HepG2 (cell line): ENCODE measurements around the gene PSMB11. TPM values are rescaled to one million over a fixed set of nuclear protein-coding genes. Genes with fewer than 3 reads are reported as not detected.
A peak's percentile ranks its signal among the peaks of the same experiment; 100 is the strongest.

ENCODE experiments used
- ATF5 ChIP-seq: sonication (generic); formaldehyde crosslinking; IDR thresholded peaks from 2 replicates; pipeline ENCODE4 v1.4.0; 2020; ENCODE audit warnings: mild to moderate bottlenecking, low read depth, missing genetic modification reagents
- CEBPB ChIP-seq: IDR thresholded peaks from 2 replicates; pipeline ENCODE4 v1.6.1; 2011; ENCODE audit warnings: low read depth, low read length, improper control_type of control experiment, borderline replicate concordance
- HMGA1 ChIP-seq: sonication (generic); formaldehyde crosslinking; conservative IDR thresholded peaks from 2 replicates; pipeline ENCODE4 v1.4.0; 2020; ENCODE audit warnings: missing genetic modification reagents
- KDM5A ChIP-seq: fragments of 200-600 bp; sonication (generic); IDR thresholded peaks from 2 replicates; pipeline ENCODE4 v1.7.0; 2018; ENCODE audit warnings: antibody characterized with exemption, mild to moderate bottlenecking, low read length, borderline replicate concordance
- KLF12 ChIP-seq: sonication (generic); formaldehyde crosslinking; IDR thresholded peaks from 2 replicates; pipeline ENCODE4 v1.4.0; 2020; ENCODE audit warnings: missing genetic modification reagents, borderline replicate concordance
- KLF9 ChIP-seq: IDR thresholded peaks from 2 replicates; pipeline ENCODE4 v1.6.1; 2016; ENCODE audit warnings: low read depth
- MXI1 ChIP-seq: IDR thresholded peaks from 3 replicates; pipeline ENCODE4 v1.6.1; 2012; ENCODE audit warnings: low read depth, low read length, inconsistent platforms, borderline replicate concordance
- PRPF4 ChIP-seq: fragments of 200-400 bp; formaldehyde crosslinking; IDR thresholded peaks from 2 replicates; pipeline ENCODE4 v1.6.1; 2016; ENCODE audit warnings: low read length, low read depth; ENCODE audit not compliant: poor library complexity, severe bottlenecking
- YEATS2 ChIP-seq: sonication (generic); formaldehyde crosslinking; IDR thresholded peaks from 2 replicates; pipeline ENCODE4 v1.4.0; 2020; ENCODE audit warnings: missing genetic modification reagents, borderline replicate concordance
- ZBTB46 ChIP-seq: sonication (generic); formaldehyde crosslinking; IDR thresholded peaks from 2 replicates; pipeline ENCODE4 v1.4.0; 2020; ENCODE audit warnings: mild to moderate bottlenecking, missing genetic modification reagents, borderline replicate concordance
- ZNF253 ChIP-seq: sonication (generic); formaldehyde crosslinking; IDR thresholded peaks from 2 replicates; pipeline ENCODE4 v1.8.0; 2022; ENCODE audit warnings: mild to moderate bottlenecking, missing genetic modification reagents, borderline replicate concordance
- ZNF335 ChIP-seq: sonication (generic); formaldehyde crosslinking; IDR thresholded peaks from 2 replicates; pipeline ENCODE4 v1.4.0; 2020; ENCODE audit warnings: missing genetic modification reagents
- ZNF383 ChIP-seq: sonication (generic); formaldehyde crosslinking; IDR thresholded peaks from 2 replicates; pipeline ENCODE4 v1.4.0; 2020; ENCODE audit warnings: missing genetic modification reagents, mild to moderate bottlenecking, borderline replicate concordance
- ZNF431 ChIP-seq: sonication (generic); formaldehyde crosslinking; IDR thresholded peaks from 2 replicates; pipeline ENCODE4 v1.9.0; 2022; ENCODE audit warnings: missing genetic modification reagents, low read depth, mild to moderate bottlenecking, borderline replicate concordance
- ZNF569 ChIP-seq: sonication (generic); formaldehyde crosslinking; IDR thresholded peaks from 2 replicates; pipeline ENCODE4 v1.5.0; 2020; ENCODE audit warnings: mild to moderate bottlenecking, missing genetic modification reagents, moderate library complexity, borderline replicate concordance
- ZNF629 ChIP-seq: sonication (generic); formaldehyde crosslinking; conservative IDR thresholded peaks from 2 replicates; pipeline ENCODE4 v1.5.0; 2020; ENCODE audit warnings: missing genetic modification reagents
- ZNF703 ChIP-seq: sonication (generic); formaldehyde crosslinking; IDR thresholded peaks from 2 replicates; pipeline ENCODE4 v1.5.1; 2020; ENCODE audit warnings: missing genetic modification reagents, mild to moderate bottlenecking, moderate library complexity, borderline replicate concordance
- ZNF704 ChIP-seq: sonication (generic); formaldehyde crosslinking; IDR thresholded peaks from 2 replicates; pipeline ENCODE4 v1.8.1; 2023; ENCODE audit warnings: mild to moderate bottlenecking, inconsistent platforms, moderate library complexity, missing genetic modification reagents, borderline replicate concordance
- polyA plus RNA-seq, 8 experiments: library from polyadenylated mRNA; depleted of rRNA in 3 of 8; stranded (reverse) in 7 of 8; unstranded in 1 of 8; fragments of >200 nt; fragmentation: Illumina TruSeq in 4 of 8; extraction: Trizol in 4 of 8; gene quantifications; 2 replicates each; pipeline versions ENCODE4 v1.2.1 to v1.2.3, GENCODE V29; 2011 to 2016; ENCODE audit warnings: low read depth in 4 of 8, missing spikeins in 1 of 8, mixed read lengths in 1 of 8; ENCODE audit not compliant: insufficient read depth in 1 of 8
- total RNA-seq, 5 experiments: library from RNA; depleted of rRNA; stranded (reverse); fragments of >200 nt; fragmentation: Illumina TruSeq; extraction: Trizol; gene quantifications; 2 replicates each; pipeline ENCODE4 v1.2.3, GENCODE V29; 2016; ENCODE audit warnings: low read depth in 1 of 5
- TF ChIP-seq, protein P1 (sequence below): sonication (generic); formaldehyde crosslinking; IDR thresholded peaks from 2 replicates; pipeline ENCODE4 v1.5.0; 2020; ENCODE audit warnings: missing genetic modification reagents, mild to moderate bottlenecking, borderline replicate concordance
- TF ChIP-seq, protein P2 (sequence below): sonication (generic); formaldehyde crosslinking; IDR thresholded peaks from 2 replicates; pipeline ENCODE4 v1.4.0; 2020; ENCODE audit warnings: mild to moderate bottlenecking, missing genetic modification reagents
- TF ChIP-seq, protein P3 (sequence below): sonication (generic); formaldehyde crosslinking; IDR thresholded peaks from 2 replicates; pipeline ENCODE4 v1.8.0; 2022; ENCODE audit warnings: mild to moderate bottlenecking, missing genetic modification reagents; ENCODE audit not compliant: insufficient replicate concordance

The PSMB11 gene
- total and polyA plus RNA-seq, 2 of the 13 experiments (the other 11 are each of a cell fraction or from before 2014, with no cell fraction given), result not detected

GRCh38 chr14:23033801-23034497 lies 8.1 kb upstream of the PSMB11 start (continued):
- TF ChIP-seq ZNF383 (no peak), CEBPB (no peak), KLF9 (CRISPR knock-in tag) (no peak), ZBTB46 (CRISPR knock-in tag) (no peak), PRPF4 (peak; percentile 15), ZNF704 (peak; percentile 1; the same call in 1 of the 2 replicates), ZNF335 (CRISPR knock-in tag) (no peak), HMGA1 (CRISPR knock-in tag) (no peak), ZNF629 (no peak), MXI1 (no peak), ZNF253 (CRISPR knock-in tag) (no peak), KLF12 (CRISPR knock-in tag) (no peak), ATF5 (CRISPR knock-in tag) (no peak), KDM5A (no peak), ZNF569 (CRISPR knock-in tag) (0 out of 2 replicates have a peak, but pooled peaks have one; percentile 42), YEATS2 (CRISPR knock-in tag) (0 out of 2 replicates have a peak, but pooled peaks have one; percentile 30), ZNF431 (CRISPR knock-in tag) (no peak), ZNF703 (CRISPR knock-in tag) (no peak)
- TF ChIP-seq, protein P1, sequence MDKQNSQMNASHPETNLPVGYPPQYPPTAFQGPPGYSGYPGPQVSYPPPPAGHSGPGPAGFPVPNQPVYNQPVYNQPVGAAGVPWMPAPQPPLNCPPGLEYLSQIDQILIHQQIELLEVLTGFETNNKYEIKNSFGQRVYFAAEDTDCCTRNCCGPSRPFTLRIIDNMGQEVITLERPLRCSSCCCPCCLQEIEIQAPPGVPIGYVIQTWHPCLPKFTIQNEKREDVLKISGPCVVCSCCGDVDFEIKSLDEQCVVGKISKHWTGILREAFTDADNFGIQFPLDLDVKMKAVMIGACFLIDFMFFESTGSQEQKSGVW (CRISPR knock-in tag), result no peak
- TF ChIP-seq, protein P2, sequence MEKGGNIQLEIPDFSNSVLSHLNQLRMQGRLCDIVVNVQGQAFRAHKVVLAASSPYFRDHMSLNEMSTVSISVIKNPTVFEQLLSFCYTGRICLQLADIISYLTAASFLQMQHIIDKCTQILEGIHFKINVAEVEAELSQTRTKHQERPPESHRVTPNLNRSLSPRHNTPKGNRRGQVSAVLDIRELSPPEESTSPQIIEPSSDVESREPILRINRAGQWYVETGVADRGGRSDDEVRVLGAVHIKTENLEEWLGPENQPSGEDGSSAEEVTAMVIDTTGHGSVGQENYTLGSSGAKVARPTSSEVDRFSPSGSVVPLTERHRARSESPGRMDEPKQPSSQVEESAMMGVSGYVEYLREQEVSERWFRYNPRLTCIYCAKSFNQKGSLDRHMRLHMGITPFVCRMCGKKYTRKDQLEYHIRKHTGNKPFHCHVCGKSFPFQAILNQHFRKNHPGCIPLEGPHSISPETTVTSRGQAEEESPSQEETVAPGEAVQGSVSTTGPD, result 0 out of 2 replicates have a peak, but pooled peaks have one; percentile 64
- TF ChIP-seq, protein P3, sequence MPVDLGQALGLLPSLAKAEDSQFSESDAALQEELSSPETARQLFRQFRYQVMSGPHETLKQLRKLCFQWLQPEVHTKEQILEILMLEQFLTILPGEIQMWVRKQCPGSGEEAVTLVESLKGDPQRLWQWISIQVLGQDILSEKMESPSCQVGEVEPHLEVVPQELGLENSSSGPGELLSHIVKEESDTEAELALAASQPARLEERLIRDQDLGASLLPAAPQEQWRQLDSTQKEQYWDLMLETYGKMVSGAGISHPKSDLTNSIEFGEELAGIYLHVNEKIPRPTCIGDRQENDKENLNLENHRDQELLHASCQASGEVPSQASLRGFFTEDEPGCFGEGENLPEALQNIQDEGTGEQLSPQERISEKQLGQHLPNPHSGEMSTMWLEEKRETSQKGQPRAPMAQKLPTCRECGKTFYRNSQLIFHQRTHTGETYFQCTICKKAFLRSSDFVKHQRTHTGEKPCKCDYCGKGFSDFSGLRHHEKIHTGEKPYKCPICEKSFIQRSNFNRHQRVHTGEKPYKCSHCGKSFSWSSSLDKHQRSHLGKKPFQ (CRISPR knock-in tag), result no peak
